Activated CD4-positive, alpha-beta T cell treated with anti-CD3 and anti-CD28 coated beads for 1 hour (primary cell): ENCODE data around the gene VTN.
A peak's percentile ranks its signal among the peaks of the same experiment; 100 is the strongest.

Experiments
- DNase-seq: peaks from one replicate; pipeline ENCODE4 v3.0.0-alpha.2; 2020

VTN gene, protein sequence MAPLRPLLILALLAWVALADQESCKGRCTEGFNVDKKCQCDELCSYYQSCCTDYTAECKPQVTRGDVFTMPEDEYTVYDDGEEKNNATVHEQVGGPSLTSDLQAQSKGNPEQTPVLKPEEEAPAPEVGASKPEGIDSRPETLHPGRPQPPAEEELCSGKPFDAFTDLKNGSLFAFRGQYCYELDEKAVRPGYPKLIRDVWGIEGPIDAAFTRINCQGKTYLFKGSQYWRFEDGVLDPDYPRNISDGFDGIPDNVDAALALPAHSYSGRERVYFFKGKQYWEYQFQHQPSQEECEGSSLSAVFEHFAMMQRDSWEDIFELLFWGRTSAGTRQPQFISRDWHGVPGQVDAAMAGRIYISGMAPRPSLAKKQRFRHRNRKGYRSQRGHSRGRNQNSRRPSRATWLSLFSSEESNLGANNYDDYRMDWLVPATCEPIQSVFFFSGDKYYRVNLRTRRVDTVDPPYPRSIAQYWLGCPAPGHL

DNA sequence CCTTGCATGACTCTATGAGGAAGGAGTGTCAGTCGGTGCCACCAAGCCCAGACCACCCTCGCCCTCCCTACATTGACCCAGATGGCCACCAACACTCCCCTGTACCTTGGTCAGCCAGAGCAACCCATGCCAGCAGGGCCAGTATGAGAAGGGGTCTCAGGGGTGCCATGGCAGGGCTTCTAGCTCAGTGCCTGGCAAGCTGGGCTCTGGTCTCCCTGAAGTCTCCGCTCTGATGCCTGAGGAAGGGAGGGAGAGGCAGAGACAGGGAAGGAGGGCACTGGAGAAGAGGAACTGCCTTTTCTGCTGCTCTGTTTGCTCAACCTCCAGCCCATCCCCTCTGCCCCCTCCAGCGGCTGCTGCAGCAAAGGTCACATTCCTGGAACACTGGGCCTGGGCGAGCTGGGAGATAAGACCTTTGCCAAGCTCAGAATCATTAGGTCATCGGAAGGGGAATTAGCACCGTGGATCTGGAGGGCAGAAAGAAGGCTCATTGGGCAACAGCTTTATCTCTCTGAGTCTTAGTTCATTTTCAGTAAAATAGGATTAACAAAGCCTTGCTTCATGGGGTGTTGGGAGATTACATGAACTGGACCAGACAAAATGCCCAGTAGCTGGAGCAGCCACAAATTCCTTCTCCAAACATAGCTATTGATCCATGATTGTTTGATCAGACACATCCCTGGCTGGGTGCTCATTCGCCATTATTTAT lies at the start of gene VTN:
Gene VTN (minus strand): TSS at position 273 of the 709 bp plus-strand sequence. CDS start 104 bp downstream, at position 169.
- no peak for DNase-seq

DNA sequence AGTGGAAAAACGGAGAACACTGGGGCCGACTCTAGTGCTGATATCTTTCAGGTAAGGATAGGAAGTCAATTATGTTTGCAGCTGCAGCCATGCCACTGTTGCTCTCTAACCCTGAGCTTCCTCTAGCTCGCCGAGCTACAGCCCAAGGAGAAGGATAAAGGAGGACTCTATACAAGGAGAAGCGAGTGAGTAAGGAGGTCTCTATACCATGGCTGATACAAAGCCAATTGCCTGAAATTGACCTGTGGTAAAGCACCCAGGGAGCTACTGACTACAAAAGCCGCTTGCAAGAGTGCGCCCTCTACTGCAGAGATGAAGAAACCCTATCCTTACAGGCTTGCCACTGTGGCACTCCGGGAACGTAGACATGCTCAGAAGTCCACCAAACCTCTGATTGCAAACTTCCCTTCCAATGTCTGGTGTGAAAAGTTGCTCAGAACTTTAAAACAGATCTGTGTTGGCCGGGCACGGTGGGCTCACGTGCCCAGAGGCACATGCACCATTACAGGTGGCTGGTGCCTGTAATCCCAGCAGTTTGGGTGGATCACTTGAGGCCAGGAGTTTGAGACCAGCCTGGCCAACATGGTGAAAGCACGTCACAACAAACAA lies 46.7 kb upstream of the VTN start:
- peak; percentile 25 for DNase-seq

DNA sequence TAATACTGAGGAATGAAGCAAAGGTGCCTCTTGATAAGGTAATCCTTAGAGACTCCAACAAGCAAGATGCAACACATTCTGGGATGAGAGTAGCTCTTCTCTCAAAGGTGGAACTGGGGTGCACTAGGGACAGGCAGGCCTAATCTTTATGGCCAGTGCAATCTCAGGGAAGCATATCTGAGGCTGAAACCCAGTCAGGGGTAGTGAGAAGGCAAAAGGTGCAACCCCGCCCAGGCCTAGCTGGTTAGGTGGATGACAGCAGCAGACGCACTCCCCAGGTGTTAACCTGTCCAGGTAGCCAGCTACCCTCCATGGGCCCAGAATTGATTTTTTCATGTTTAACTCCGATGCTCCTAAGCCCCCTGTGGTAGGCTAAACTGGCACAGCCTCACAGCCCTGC lies 45.8 kb upstream of the VTN start:
- DNase-seq = no peak

DNA sequence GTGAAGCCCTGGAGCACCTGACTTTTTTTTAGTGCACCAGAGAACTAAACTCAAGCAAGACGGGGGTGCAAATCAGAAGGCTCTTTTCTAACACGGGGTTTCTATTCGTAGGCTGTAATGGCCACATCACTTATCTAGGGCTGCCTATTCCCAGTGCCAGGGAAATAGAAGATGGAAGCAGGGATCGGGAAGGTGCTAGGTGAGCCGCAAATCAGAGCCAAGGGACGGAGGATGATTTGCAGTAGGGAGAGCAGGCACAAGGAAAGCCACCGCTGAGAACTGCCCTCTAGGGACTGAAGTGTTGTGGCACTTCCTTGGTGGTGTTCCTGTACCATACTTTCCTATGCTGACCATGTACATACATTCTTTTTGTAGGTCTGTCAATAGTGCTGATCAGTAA lies 43.7 kb upstream of the VTN start:
- DNase-seq = no peak

DNA sequence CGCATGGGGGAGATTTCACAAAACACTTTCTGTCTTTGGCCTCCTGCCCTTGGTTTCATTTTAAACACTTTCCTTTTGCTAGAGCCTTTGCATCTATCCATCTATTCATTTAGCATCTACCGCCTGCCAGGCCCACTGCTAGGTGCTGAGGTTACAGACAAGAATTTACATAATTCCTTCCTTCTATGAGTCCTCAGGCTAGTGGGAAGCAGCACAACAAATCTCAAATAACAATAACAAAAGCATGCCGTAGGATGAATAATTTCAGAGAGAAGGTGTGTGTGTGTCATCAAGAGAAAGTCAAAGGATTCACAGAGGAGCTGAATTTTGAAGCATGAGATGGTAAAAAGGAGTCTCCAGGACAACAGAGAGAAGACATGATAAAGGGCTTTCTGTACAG lies 42.0 kb upstream of the VTN start:
- DNase-seq = no peak

DNA sequence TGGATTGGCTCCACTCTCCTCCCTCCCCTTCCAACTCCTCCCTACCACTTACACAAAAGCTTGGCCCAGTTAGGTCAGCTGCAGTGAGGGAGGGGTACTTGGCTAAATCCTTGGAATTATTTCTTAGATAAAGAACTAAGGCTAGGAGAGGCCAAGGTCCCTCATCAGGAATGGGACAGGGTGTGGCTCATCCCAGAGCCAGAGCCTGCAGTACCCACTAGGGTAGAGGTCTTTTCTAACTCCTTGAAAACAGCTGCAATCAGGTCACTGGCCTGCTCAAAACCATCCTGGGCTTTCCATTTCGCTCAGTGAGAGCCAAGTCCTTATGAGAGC lies 37.8 kb upstream of the VTN start:
- DNase-seq = no peak

DNA sequence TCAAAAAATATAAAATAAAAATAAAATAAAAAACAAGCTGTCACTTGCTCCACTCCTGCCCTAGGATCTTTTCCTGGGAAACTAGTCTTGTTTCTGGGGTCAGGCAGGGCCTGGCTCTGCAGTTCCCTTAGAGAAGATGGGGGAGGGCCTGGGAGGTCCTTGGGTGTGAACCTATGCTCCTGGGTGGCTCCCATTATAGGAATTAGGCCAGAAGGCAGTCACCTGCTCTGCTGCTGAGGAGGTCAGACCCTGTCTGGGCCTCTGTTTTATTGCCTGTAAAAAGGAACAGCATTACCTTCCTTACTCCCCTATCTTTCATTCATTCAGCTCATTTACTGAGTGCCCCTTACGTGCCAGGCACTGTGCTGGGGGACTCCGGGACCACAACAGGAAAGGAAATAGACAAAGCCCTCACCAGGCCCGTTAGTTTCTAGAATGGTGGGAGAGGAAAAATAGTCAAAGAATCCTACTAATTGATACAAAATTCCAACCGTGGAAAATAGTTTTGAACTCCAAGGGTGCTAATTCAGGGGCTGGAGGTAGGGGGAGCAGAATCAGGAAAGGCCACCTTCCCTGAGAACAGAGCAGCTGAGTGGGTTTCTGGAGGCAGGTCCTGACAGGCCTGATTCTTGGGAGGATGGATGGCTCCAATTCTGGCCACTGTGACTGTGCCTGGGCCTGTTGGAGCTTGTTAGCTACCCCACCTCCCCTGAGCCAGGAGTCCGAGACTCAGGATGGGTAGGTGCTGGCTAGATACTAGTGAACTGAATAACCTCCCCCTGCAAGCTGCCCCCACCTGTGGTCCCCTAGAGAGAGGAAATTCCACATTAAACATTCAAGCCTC lies 37.2 kb upstream of the VTN start:
- DNase-seq = no peak

DNA sequence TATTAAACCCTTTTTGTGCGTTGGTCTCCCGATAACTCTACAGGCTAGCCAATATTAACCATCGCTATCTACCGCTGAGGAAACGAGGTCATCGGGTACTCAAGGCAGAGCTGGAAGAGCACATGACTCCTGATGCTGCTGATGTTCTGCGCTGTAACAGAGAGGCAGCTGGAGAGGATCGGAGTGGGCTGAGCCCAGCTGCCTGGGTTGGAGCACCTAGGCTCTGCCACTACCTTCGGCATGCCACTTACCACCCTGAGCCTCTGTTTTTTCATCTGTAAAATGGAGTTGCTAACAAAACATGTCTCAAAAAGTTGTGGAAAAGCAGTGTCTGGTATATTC lies 36.3 kb upstream of the VTN start:
- no peak for DNase-seq

DNA sequence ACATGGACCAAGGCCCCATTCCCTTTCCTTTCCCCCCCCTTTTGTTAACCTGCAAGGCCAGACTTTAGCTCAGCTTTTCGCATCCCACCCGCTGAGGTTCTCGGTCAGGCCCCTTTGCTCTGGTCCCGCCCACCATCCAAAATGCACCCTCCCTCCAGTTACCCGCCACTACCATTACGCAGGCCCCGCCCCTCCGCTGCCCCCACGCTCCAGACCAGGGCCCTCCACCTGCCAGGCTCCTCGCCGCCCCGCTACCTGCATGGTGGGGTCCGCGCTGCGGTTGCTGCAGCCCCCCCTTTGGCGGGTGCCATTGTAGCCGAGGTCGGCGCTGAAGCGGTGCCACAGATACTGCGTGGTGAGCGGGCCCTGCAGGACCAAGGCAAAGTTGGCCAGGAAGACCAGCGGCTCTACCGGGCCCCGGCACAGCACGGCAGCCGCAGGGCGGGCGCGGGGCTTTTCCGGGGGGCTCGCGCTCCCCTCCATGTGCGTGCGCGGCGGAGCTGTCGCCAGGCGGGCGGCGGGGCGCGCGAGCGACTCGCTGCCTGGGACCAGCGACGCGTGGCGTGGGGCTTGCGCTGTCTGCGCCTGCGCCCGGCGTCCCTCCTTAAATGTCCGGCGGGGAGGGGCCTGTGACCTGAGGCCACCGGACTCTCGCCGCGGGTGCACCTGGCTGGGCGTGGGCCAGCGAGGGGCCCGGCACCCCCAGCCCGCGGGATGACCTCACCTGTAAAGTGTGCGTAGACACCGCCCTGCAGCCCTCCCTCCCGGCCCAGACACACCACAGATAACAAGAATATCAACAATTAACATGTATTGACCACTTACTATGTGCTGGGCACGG lies 35.7 kb upstream of the VTN start, which contains the start of gene SLC46A1:
Gene SLC46A1 (minus strand): TSS at position 581 of the 841 bp plus-strand sequence. CDS start 98 bp downstream, at position 483.
- DNase-seq = no peak

DNA sequence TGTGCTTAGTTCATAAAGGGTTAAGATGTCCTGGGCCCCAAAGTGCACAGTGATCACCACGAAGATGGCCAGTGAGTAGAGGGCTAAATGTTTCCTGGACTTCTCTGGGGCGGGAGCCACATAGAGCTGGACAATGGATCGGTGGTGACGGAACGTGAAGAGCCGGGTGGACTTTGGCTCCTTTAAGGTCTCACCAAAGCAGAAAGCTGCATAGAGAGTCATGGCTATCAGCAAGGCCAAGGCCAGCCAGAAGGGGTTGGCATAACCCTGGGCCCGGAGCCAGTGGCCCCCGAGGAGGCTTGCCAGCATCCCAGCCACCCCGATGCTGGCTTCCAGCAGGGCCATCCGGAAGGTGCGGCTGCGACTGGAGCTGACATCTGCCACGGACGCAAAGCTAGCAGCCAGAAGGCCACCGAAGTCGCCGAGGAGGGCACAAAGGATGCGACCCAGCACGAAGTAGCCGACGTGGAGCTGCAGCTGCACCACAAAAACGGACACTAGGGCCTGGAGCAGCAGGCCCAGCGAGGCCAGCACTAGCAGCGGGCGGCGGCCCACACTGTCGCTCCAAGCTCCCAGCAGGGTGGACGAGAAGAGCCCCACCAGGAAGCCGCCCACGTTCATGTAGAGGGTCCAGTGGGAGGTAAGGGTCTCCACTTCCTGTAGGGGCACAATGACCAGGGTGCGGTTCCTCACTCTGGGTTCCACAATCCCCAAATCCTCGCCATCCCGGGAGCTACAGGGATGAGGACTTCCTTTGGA lies 34.9 kb upstream of the VTN start:
- DNase-seq = no peak

DNA sequence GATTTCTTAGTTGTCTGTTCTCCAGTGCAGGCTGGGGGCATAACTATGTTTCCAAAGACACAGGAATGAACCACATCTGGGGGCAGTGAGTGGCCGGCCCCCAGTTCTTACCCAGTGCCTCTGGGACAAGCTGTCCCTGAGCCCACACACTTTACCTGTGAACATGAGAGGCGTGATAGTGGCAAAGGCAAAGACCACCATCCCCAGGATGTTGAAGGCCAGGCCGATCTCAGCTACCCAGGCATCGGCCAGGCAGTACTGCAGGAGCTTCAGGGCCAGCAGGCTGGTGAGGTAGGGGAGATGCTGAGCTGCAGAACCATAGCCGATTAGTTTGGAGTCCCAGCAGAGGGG lies 34.3 kb upstream of the VTN start:
- DNase-seq = no peak

DNA sequence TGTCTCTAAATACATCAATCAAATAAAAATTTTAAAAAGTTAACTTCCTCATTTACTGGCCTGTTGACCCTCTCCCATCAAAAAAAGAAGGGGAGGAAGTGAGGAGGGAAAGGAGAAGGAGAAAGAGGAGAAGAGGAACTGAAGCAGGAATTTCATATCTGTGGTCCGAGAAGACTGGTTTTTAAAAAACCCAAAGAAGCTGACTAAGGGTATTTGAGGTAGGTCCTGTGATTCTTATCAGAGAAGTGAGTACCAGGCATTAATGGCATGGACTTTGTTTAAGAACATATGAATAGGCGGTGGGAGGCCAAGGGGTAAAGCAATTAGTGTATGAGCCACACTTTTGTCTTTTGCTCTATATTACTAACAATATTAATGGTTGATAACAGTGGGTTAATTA lies 33.9 kb upstream of the VTN start:
- no peak for DNase-seq

DNA sequence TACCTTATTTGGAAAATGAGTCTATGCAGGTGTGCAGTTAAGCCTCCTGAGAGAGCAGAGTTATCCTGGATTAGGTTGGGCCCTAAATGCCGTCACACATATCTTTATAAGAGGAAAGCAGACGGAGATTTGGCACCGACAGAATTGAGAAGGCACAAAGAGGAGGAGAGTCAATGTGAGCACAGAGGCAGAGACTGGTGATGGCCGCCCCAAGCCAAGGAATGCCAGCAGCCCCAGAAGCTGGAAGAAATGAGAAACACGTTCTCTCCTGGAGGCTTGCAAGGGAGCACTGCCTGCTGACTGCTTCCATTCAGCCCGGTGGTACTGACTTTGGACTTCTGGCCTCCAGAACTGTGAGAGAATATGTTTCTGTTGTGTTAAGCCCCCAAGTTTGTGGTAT lies 32.7 kb upstream of the VTN start:
- DNase-seq = no peak

DNA sequence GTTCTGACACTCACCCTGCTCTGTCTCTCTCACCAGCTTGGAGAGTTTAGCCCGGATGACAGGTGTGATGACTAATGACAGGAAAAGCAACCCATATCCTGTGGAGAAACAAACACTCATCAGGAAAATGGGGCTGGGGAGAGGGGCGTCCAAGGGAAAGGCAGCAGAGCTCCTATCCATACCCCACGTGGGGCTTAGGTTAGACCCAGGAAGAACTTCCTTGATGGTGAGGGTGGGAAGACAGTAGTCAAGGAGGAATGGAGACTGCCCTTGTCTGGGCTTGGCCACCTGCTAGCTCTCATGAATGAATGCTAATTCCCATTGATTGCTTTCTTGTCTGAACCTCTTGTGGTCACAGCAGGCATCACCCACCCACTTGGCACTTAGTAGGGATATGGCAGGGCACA lies 32.1 kb upstream of the VTN start:
- DNase-seq = no peak

DNA sequence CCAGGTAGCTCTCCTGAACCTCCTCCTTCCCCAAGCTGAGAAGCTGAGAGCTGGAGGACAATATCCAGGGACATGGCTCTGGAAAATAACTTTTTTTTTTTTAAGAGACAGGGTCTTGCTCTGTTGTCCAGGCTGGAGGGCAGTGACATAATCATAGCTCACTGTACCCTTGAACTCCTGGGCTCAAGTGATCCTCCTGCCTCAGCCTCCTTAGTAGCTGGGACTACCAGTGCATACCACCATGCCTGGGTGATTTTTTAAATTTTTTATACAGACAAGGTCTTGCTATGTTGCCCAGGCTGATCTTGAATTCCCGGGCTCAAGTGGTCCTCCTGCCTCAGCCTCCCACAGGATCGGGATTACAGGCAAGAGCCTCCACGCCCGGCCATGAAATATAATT lies 29.7 kb upstream of the VTN start:
- DNase-seq = no peak

DNA sequence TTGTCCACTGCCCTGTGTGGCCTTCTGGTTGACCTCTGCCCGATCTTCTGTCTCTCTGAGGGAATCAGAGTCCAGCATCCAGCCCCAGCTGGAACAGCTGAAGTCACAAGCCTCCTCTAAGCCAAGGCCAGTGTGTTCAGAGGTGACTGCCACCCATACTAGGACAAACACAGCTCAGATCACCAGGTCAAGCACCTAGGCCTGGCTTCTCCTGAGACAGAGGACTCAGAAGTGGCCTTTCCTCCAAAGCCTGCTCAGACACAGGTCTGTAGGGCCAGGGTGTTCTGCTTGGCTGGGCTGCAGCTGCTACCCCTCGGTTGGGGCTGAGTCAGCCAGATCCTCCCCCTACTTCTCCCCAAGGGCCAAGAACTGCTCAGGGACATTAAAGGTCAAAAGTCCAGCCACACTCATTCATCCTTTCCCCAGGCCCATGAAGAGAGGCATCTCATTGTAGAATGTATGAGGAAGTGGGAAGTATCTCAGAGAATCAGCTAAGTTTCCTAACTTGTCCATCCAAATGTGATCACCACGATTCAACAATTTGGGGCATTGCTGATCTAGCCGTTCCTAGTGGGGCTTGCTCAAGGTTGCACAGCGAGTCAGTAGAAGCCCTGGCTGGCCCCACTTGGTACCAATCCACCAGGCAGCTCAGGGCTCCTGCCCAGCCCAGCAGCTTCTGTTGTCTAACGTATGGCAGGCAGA lies 28.3 kb upstream of the VTN start:
- DNase-seq = no peak

DNA sequence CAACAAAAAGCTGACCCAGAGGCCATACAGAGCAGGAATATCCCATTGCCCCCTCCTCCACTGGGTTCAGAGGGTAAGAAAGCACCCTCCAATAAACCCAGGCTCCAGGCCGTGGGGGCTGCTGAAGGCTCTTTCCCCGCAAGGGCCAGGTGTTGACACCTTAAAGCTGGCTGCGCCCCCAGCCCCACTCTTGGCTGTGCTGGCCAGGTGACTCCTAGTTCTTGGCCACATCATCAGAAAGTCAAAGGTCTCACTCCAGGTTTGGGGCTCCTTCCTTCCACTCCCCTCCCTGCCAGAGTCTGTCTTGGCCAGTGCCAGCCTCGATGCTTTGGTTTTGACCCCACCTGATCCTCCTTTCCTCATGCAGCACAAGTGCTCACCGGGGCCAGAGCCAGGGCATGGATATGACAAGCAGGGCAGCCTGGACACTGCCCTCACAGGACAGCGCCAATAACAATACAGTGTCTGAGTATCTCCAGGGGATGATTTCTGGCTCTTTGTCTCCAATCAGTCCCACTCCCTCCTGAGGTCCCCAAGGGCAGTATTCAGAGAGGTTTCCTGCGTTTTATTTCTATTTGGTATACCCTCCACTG lies 27.7 kb upstream of the VTN start:
- no peak for DNase-seq

DNA sequence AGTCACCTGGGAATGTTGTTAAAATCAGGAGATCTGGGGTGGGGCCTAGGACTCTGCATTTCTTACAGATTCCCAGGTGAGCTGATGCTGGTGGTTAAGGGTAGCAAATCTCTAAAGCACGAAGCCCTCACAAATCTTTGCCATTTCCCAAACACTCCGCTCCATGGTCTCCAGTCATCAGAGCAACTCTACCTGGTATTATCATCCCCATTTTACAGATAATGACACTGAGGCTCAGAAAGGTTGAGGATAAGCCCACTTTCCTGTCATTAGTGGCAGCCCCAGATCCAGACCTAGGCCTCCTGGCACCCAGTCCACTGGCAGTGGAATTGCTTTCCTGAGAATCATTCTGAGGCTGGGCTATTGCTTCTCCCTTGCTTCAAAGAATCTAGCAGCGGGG lies 27.2 kb upstream of the VTN start:
- DNase-seq = no peak

DNA sequence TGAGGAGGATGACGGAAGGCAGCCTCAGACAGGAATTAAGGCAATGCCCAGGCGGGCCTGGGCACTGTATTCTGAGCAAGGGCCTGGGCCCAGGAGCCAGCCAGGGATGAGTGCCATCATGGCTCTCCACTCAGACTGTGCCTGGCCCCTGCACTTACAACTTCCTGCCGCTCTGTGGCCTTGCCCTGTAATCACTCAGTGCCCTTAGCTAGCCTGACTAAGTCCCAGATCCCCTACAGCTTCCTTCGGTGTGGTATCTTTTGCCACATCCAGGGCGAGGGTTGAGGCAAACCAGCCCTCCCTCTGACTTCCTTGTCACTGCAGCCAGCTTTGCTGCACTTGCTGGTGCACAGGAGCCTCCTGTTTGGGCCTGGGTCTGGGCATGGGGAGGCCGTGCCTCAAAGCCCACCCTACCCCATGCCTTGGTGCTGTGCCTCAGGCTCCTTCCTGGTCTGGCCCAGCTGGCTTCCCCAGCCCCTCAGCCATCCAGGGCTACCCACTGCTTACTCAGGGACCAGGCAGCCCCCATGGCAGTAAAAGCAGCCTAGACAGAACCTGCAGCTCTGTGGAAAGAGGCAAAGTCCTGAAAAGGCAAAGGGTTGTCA lies 26.6 kb upstream of the VTN start:
- no peak for DNase-seq

DNA sequence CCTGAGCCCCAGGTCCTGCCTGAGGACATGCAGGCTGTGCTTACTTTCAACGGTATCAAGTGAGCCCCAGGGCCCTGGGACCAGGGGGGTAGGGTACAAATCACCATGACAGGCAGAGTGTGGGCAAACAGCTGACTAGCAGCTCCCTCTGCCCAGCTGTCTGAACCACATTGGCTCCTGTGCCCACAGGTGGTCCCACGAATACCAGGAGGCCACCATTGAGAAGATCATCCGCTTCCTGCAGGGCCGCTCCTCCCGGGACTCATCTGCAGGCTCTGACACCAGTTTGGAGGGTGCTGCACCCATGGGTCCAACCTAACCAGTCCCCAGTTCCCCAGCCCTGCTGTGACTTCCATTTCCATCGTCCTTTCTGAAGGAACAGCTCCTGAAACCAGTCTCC lies 25.9 kb upstream of the VTN start:
- no peak for DNase-seq
